Smooth muscle cell (in vitro differentiated cells): ENCODE measurements around the gene SH3RF3. TPM values are rescaled to one million over a fixed set of nuclear protein-coding genes. Genes with fewer than 3 reads are reported as not detected.

Experiments used
- DNase-seq: peaks from one replicate; lab custom pipeline; 2025; ENCODE audit not compliant: unreplicated experiment; lab: John Stamatoyannopoulos, UW
- H2AFZ ChIP-seq: fragments of 200-600 bp; sonication (generic); 2 replicates; pipeline ENCODE4 v1.6.0; 2016; ENCODE audit warnings: antibody characterized with exemption, low read depth, mild to moderate bottlenecking
- H3F3A ChIP-seq: fragments of 200-600 bp; sonication (generic); 2 replicates; pipeline ENCODE4 v1.6.0; 2017; ENCODE audit warnings: antibody characterized with exemption, low read depth
- H3K27ac ChIP-seq: fragments of 200-600 bp; sonication (generic); 2 replicates; pipeline ENCODE4 v1.5.1; 2016; ENCODE audit warnings: low read depth, mild to moderate bottlenecking
- H3K27me3 ChIP-seq: fragments of 200-600 bp; sonication (generic); 2 replicates; pipeline ENCODE4 v1.6.1; 2016; ENCODE audit warnings: low read depth, mild to moderate bottlenecking
- H3K36me3 ChIP-seq: fragments of 200-600 bp; sonication (generic); 2 replicates; pipeline ENCODE4 v1.5.1; 2016; ENCODE audit warnings: low read depth
- H3K4me1 ChIP-seq: fragments of 200-600 bp; sonication (generic); 2 replicates; pipeline ENCODE4 v1.5.1; 2016; ENCODE audit warnings: low read depth
- H3K4me2 ChIP-seq: fragments of 200-600 bp; sonication (generic); 2 replicates; pipeline ENCODE4 v1.6.0; 2016; ENCODE audit warnings: mild to moderate bottlenecking
- H3K4me3 ChIP-seq: fragments of 200-600 bp; sonication (generic); 2 replicates; pipeline ENCODE4 v1.5.1; 2016; ENCODE audit warnings: mild to moderate bottlenecking
- H3K79me2 ChIP-seq: fragments of 200-600 bp; sonication (generic); 2 replicates; pipeline ENCODE4 v1.6.0; 2016; ENCODE audit warnings: low read depth, mild to moderate bottlenecking
- H3K9ac ChIP-seq: fragments of 200-600 bp; sonication (generic); 2 replicates; pipeline ENCODE4 v1.6.0; 2016; ENCODE audit warnings: low read depth
- H3K9me3 ChIP-seq: fragments of 200-600 bp; sonication (generic); replicated peaks from 2 replicates; pipeline ENCODE4 v1.5.1; 2016; ENCODE audit warnings: low read depth
- H4K20me1 ChIP-seq: fragments of 200-600 bp; sonication (generic); 2 replicates; pipeline ENCODE4 v1.6.0; 2016; ENCODE audit warnings: low read depth
- WGBS: methylation state at CpG from one replicate; pipeline ENCODE4 v1.1.7; 2016; ENCODE audit warnings: low lambda C conversion rate; 5-methylcytosine and 5-hydroxymethylcytosine counted together
- polyA plus RNA-seq: library from polyadenylated mRNA; unstranded; fragments of >200 nt; fragmentation: Nextera tagmentation; extraction: Ambion mirVana; gene quantifications from 2 replicates; pipeline ENCODE4 v1.2.1, GENCODE V29; 2016
- total RNA-seq: library from RNA; depleted of rRNA; stranded (reverse); fragments of >200 nt; gene quantifications from 2 replicates; pipeline ENCODE4 v1.2.3, GENCODE V29; 2014
- TF ChIP-seq, protein P1 (sequence below): fragments of 200-600 bp; sonication (generic); IDR thresholded peaks from 2 replicates; pipeline ENCODE4 v1.5.1; 2017; ENCODE audit warnings: borderline replicate concordance, mild to moderate bottlenecking, antibody characterized with exemption; ENCODE audit not compliant: insufficient read depth, poor library complexity, severe bottlenecking

SH3RF3 gene
- total and polyA plus RNA-seq, 2 experiments from 2014 or later: 6.6 to 11.8 TPM

DNA sequence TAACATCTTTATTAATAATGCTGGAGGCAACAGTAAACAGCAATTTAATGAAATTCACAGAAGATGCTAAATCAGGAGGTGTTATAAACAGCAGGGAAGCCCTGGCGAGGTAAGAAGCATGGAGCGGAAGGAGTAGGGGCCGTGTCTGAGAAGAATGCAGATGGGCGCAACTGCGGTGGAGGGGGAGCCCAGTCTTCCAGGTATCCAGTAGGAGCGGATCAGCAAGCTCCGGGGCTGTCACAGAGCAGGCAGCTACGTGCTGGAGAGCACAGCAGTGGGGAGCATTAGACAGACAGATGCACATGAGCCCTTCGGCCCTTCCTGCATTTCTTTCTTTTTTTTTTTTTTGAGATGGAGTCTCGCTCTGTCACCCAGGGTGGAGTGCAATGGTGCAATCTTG lies 82.3 kb downstream of the SH3RF3 start:
- 73% methylated on average over 10 of the region's 10 CpGs for WGBS
- Histone ChIP-seq H3K36me3 (no peaks in the 10 kb centered on the region), H2AFZ (no peak overlapping the region), H3K27ac (no peak overlapping the region), H3K27me3 (no peaks in the 10 kb centered on the region), H3K79me2 (peaks cover 4% of the 10 kb centered on the region), H3K4me1 (no peaks in the 10 kb centered on the region), H3K4me2 (no peak overlapping the region), H4K20me1 (peaks cover 93% of the 10 kb centered on the region), H3F3A (peaks cover 3% of the 10 kb centered on the region), H3K9ac (no peak overlapping the region), H3K9me3 (no peaks in the 10 kb centered on the region), H3K4me3 (no peak overlapping the region)
- no peak for DNase-seq
- TF ChIP-seq, protein P1, sequence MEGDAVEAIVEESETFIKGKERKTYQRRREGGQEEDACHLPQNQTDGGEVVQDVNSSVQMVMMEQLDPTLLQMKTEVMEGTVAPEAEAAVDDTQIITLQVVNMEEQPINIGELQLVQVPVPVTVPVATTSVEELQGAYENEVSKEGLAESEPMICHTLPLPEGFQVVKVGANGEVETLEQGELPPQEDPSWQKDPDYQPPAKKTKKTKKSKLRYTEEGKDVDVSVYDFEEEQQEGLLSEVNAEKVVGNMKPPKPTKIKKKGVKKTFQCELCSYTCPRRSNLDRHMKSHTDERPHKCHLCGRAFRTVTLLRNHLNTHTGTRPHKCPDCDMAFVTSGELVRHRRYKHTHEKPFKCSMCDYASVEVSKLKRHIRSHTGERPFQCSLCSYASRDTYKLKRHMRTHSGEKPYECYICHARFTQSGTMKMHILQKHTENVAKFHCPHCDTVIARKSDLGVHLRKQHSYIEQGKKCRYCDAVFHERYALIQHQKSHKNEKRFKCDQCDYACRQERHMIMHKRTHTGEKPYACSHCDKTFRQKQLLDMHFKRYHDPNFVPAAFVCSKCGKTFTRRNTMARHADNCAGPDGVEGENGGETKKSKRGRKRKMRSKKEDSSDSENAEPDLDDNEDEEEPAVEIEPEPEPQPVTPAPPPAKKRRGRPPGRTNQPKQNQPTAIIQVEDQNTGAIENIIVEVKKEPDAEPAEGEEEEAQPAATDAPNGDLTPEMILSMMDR: no peak

- Histone ChIP-seq H3K9ac (no peak overlapping the region), H3F3A (peaks cover 3% of the 10 kb centered on the region), H3K4me1 (no peaks in the 10 kb centered on the region), H2AFZ (no peak overlapping the region), H3K36me3 (no peaks in the 10 kb centered on the region), H3K27ac (no peak overlapping the region), H3K4me2 (no peak overlapping the region), H3K9me3 (no peaks in the 10 kb centered on the region), H3K27me3 (no peaks in the 10 kb centered on the region), H3K79me2 (peaks cover 2% of the 10 kb centered on the region), H3K4me3 (no peak overlapping the region), H4K20me1 (peaks cover 97% of the 10 kb centered on the region)
- no peak for DNase-seq
- WGBS: 97% methylated on average over 10 of the region's 10 CpGs
- TF ChIP-seq, protein P1: no peak
These were observed 84.0 kb downstream of the SH3RF3 start for GRCh38 chr2:109212836-109213563.

GRCh38 chr2:109213646-109214433 lies 84.8 kb downstream of the SH3RF3 start:
- no peaks in the 10 kb centered on the region for H3K79me2 ChIP-seq
- no peak overlapping the region for H3K4me3 ChIP-seq
- H3F3A ChIP-seq: peaks cover 3% of the 10 kb centered on the region
- no peak for DNase-seq
- peak overlapping the region; percentile 52 for H3K4me2 ChIP-seq
- H3K9me3 ChIP-seq: no peaks in the 10 kb centered on the region
- H3K27me3 ChIP-seq: no peaks in the 10 kb centered on the region
- WGBS: 31% methylated on average over 16 of the region's 16 CpGs
- H2AFZ ChIP-seq: no peak overlapping the region
- H3K4me1 ChIP-seq: no peaks in the 10 kb centered on the region
- no peak overlapping the region for H3K27ac ChIP-seq
- H3K36me3 ChIP-seq: no peaks in the 10 kb centered on the region
- H4K20me1 ChIP-seq: peaks cover 98% of the 10 kb centered on the region
- TF ChIP-seq, protein P1: no peak
- no peak overlapping the region for H3K9ac ChIP-seq
